Thyroid gland (tissue), 4 donors: ENCODE results near the gene TST. TPM values are rescaled to one million over a fixed set of nuclear protein-coding genes. Genes with fewer than 3 reads are reported as not detected.
A peak's percentile ranks its signal among the peaks of the same experiment; 100 is the strongest.

Experiments used
- DNase-seq, 2 donors: peaks; one replicate each; pipeline ENCODE4 v3.0.0-alpha.2; 2019
- H3K27ac ChIP-seq, 3 donors: fragments of 200-600 bp; sonication (generic); 1 replicate in 2 of 3; 2 replicates in 1 of 3; pipeline ENCODE4 v1.5.1; 2016 to 2019; ENCODE audit warnings: mild to moderate bottlenecking in 1 of 3, moderate library complexity in 1 of 3
- H3K27me3 ChIP-seq: fragments of 200-600 bp; sonication (generic); one replicate; pipeline ENCODE4 v1.5.1; 2019
- H3K36me3 ChIP-seq, 2 donors: fragments of 200-600 bp; sonication (generic); one replicate each; pipeline ENCODE4 v1.5.1; 2016 to 2019
- H3K4me1 ChIP-seq, 2 donors: fragments of 200-600 bp; sonication (generic); one replicate each; pipeline ENCODE4 v1.5.1; 2017 to 2019
- H3K4me3 ChIP-seq, 3 donors: fragments of 200-600 bp; sonication (generic); replicated peaks in 1 of 3; 1 replicate in 2 of 3; 2 replicates in 1 of 3; pipeline ENCODE4 v1.5.1; 2016; ENCODE audit warnings: mild to moderate bottlenecking in 1 of 3
- H3K9me3 ChIP-seq: fragments of 200-600 bp; sonication (generic); one replicate; pipeline ENCODE4 v1.5.1; 2017
- CTCF ChIP-seq, 6 experiments: fragments of 200-600 bp in 3 of 6; fragments of 450-650 bp in 3 of 6; sonication (generic) in 3 of 6; IDR thresholded peaks; one replicate each; pipeline ENCODE4 v1.5.1; 2016 to 2019; ENCODE audit warnings: antibody characterized with exemption in 6 of 6, mild to moderate bottlenecking in 2 of 6, inconsistent platforms in 1 of 6, moderate library complexity in 1 of 6
- POLR2A ChIP-seq, 2 donors: fragments of 450-650 bp; IDR thresholded peaks; one replicate each; pipeline ENCODE4 v1.6.1; 2017; ENCODE audit warnings: antibody characterized with exemption in 2 of 2, mild to moderate bottlenecking in 2 of 2, moderate library complexity in 1 of 2
- WGBS, 2 donors: methylation state at CpG; one replicate each; pipeline ENCODE4 v1.1.5; 2017; 5-methylcytosine and 5-hydroxymethylcytosine counted together
- intact Hi-C: fragments of 100-400 bp; cut with DNase I; formaldehyde crosslinking; loops from one replicate; pipeline ENCODE4 v1.15.1; 2023
- total RNA-seq, 4 donors: library from RNA; depleted of rRNA; stranded (reverse); fragments of >200 nt; gene quantifications; one replicate each; pipeline ENCODE4 v1.2.3, GENCODE V29; 2016

TST gene
- total RNA-seq, 4 donors from 2014 or later = 35.7 to 51.2 (median 37.8) TPM

- Histone ChIP-seq H3K9me3 (no peaks in the 10 kb centered on the region), H3K27me3 (no peaks in the 10 kb centered on the region), H3K4me1 (peaks cover 8 to 44% of the 10 kb centered on the region in 2 donors), H3K27ac (peak overlapping the region; percentile 23 to 88 (median 84)), H3K36me3 (no peaks in the 10 kb centered on the region), H3K4me3 (peak overlapping the region; percentile 31 to 65 (median 61))
- intact Hi-C loops = no loop called here
- DNase-seq = peak; percentile 47 to 59
- TF ChIP-seq CTCF (IDR thresholded peaks at IDR 0.05) (no peak), POLR2A (IDR thresholded peaks at IDR 0.05) (no peak)
- 0 to 3% methylated on average over 2 to 18 of the region's 35 CpGs for WGBS, 2 donors
These were observed 385 bp downstream of the TST start for GRCh38 chr22:37018815-37019308.

GRCh38 chr22:37018086-37018814 lies 997 bp downstream of the TST start:
- WGBS, 2 donors = 83 to 85% methylated on average over 8 to 22 of the region's 45 CpGs
- Histone ChIP-seq H3K4me3 (peak overlapping the region; percentile 31 to 65 (median 61)), H3K9me3 (no peaks in the 10 kb centered on the region), H3K36me3 (no peaks in the 10 kb centered on the region), H3K27ac (peak overlapping the region in 2 of 3 donors; percentile 84 to 88), H3K27me3 (no peaks in the 10 kb centered on the region), H3K4me1 (peaks cover 8 to 44% of the 10 kb centered on the region in 2 donors)
- TF ChIP-seq CTCF (IDR thresholded peaks at IDR 0.05) = no peak
- no peak for TF ChIP-seq POLR2A (IDR thresholded peaks at IDR 0.05)
- intact Hi-C loops = no loop called here
- DNase-seq = no peak

GRCh38 chr22:37017356-37017755 lies 1.9 kb downstream of the TST start:
- Histone ChIP-seq H3K4me1 (peaks cover 12 to 42% of the 10 kb centered on the region in 2 donors), H3K4me3 (no peak overlapping the region), H3K36me3 (no peaks in the 10 kb centered on the region), H3K27ac (no peak overlapping the region), H3K27me3 (no peaks in the 10 kb centered on the region), H3K9me3 (no peaks in the 10 kb centered on the region)
- intact Hi-C loops = no loop called here
- TF ChIP-seq CTCF (IDR thresholded peaks at IDR 0.05) = no peak
- TF ChIP-seq POLR2A (IDR thresholded peaks at IDR 0.05) = no peak
- no peak for DNase-seq
- 93 to 95% methylated on average over 7 to 10 of the region's 10 CpGs for WGBS, 2 donors

- DNase-seq = no peak
- intact Hi-C loops = no loop called here
- Histone ChIP-seq H3K9me3 (no peaks in the 10 kb centered on the region), H3K4me1 (peaks cover 20 to 43% of the 10 kb centered on the region in 2 donors), H3K36me3 (no peaks in the 10 kb centered on the region), H3K27ac (no peak overlapping the region), H3K4me3 (no peak overlapping the region), H3K27me3 (no peaks in the 10 kb centered on the region)
- TF ChIP-seq CTCF (IDR thresholded peaks at IDR 0.05) (no peak), POLR2A (IDR thresholded peaks at IDR 0.05) (no peak)
- WGBS, 2 donors = 87 to 96% methylated on average over 14 of the region's 14 CpGs
These were observed 2.9 kb downstream of the TST start for GRCh38 chr22:37016134-37016910.

GRCh38 chr22:37015587-37015878 lies 3.7 kb downstream of the TST start:
- H3K4me3 ChIP-seq = no peak overlapping the region
- H3K27ac ChIP-seq = no peak overlapping the region
- H3K27me3 ChIP-seq = no peaks in the 10 kb centered on the region
- 93 to 97% methylated on average over 4 of the region's 4 CpGs for WGBS, 2 donors
- H3K36me3 ChIP-seq = no peaks in the 10 kb centered on the region
- H3K4me1 ChIP-seq = peaks cover 20 to 36% of the 10 kb centered on the region in 2 donors
- TF ChIP-seq POLR2A (IDR thresholded peaks at IDR 0.05) (no peak), CTCF (IDR thresholded peaks at IDR 0.05) (no peak)
- intact Hi-C loops = no loop called here
- no peaks in the 10 kb centered on the region for H3K9me3 ChIP-seq
- no peak for DNase-seq
